ENCODE data around the gene DNAH9.

GRCh38 chr17:11739351-11739750, 141.1 kb downstream of the DNAH9 start:
- TF ChIP-seq POLR2A (IDR thresholded peaks at IDR 0.05) = no peak
- TF ChIP-seq, protein P1, sequence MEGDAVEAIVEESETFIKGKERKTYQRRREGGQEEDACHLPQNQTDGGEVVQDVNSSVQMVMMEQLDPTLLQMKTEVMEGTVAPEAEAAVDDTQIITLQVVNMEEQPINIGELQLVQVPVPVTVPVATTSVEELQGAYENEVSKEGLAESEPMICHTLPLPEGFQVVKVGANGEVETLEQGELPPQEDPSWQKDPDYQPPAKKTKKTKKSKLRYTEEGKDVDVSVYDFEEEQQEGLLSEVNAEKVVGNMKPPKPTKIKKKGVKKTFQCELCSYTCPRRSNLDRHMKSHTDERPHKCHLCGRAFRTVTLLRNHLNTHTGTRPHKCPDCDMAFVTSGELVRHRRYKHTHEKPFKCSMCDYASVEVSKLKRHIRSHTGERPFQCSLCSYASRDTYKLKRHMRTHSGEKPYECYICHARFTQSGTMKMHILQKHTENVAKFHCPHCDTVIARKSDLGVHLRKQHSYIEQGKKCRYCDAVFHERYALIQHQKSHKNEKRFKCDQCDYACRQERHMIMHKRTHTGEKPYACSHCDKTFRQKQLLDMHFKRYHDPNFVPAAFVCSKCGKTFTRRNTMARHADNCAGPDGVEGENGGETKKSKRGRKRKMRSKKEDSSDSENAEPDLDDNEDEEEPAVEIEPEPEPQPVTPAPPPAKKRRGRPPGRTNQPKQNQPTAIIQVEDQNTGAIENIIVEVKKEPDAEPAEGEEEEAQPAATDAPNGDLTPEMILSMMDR (IDR thresholded peaks at IDR 0.05 in 4 of 5, conservative IDR thresholded peaks at IDR 0.05 in 1 of 5) = no peak

All from gastrocnemius medialis (tissue), 4 donors.